ENCODE measurements around the gene CDC42BPA.

Gene CDC42BPA

GRCh38 chr1:227322376-227322775 is 4.1 kb upstream of the CDC42BPA start:
- TF ChIP-seq GATA3 (IDR thresholded peaks at IDR 0.05; ENCODE audit: low read depth, low read length), result no peak
- no peak for TF ChIP-seq GATA2 (IDR thresholded peaks at IDR 0.05; ENCODE audit: low read depth, low read length)

GRCh38 chr1:227321035-227321434 is 2.7 kb upstream of the CDC42BPA start:
- TF ChIP-seq GATA2 (IDR thresholded peaks at IDR 0.05; ENCODE audit: low read depth, low read length), result no peak
- no peak for TF ChIP-seq GATA3 (IDR thresholded peaks at IDR 0.05; ENCODE audit: low read depth, low read length)

- TF ChIP-seq GATA2 (IDR thresholded peaks at IDR 0.05; ENCODE audit: low read depth, low read length), result no peak
- no peak for TF ChIP-seq GATA3 (IDR thresholded peaks at IDR 0.05; ENCODE audit: low read depth, low read length)
These were observed 2.2 kb upstream of the CDC42BPA start for GRCh38 chr1:227320476-227320875.

- TF ChIP-seq GATA3 (IDR thresholded peaks at IDR 0.05; ENCODE audit: low read depth, low read length), result no peak
- TF ChIP-seq GATA2 (IDR thresholded peaks at IDR 0.05; ENCODE audit: low read depth, low read length), result no peak
These were observed 738 bp upstream of the CDC42BPA start for GRCh38 chr1:227318853-227319607.

GRCh38 chr1:227317523-227318015 is 723 bp downstream of the CDC42BPA start:
- TF ChIP-seq GATA2 (IDR thresholded peaks at IDR 0.05; ENCODE audit: low read depth, low read length) (peak; percentile 34; the same call in 1 of the 2 replicates), GATA3 (IDR thresholded peaks at IDR 0.05; ENCODE audit: low read depth, low read length) (no peak)

GRCh38 chr1:227317011-227317451 is 1.3 kb downstream of the CDC42BPA start:
- TF ChIP-seq GATA2 (IDR thresholded peaks at IDR 0.05; ENCODE audit: low read depth, low read length) (no peak), GATA3 (IDR thresholded peaks at IDR 0.05; ENCODE audit: low read depth, low read length) (no peak)

- no peak for TF ChIP-seq GATA2 (IDR thresholded peaks at IDR 0.05; ENCODE audit: low read depth, low read length)
These were observed 1.8 kb downstream of the CDC42BPA start for GRCh38 chr1:227316456-227316855.

- TF ChIP-seq GATA3 (IDR thresholded peaks at IDR 0.05; ENCODE audit: low read depth, low read length), result no peak
- no peak for TF ChIP-seq GATA2 (IDR thresholded peaks at IDR 0.05; ENCODE audit: low read depth, low read length)
These were observed 2.5 kb downstream of the CDC42BPA start for GRCh38 chr1:227315629-227316346.

GRCh38 chr1:227314014-227314848 is 4.1 kb downstream of the CDC42BPA start:
- TF ChIP-seq GATA2 (IDR thresholded peaks at IDR 0.05; ENCODE audit: low read depth, low read length) (no peak), GATA3 (IDR thresholded peaks at IDR 0.05; ENCODE audit: low read depth, low read length) (no peak)

- TF ChIP-seq GATA3 (IDR thresholded peaks at IDR 0.05; ENCODE audit: low read depth, low read length), result no peak
- no peak for TF ChIP-seq GATA2 (IDR thresholded peaks at IDR 0.05; ENCODE audit: low read depth, low read length)
These were observed 5.8 kb downstream of the CDC42BPA start for GRCh38 chr1:227312361-227313025.

- TF ChIP-seq GATA3 (IDR thresholded peaks at IDR 0.05; ENCODE audit: low read depth, low read length), result no peak
- no peak for TF ChIP-seq GATA2 (IDR thresholded peaks at IDR 0.05; ENCODE audit: low read depth, low read length)
These were observed 6.8 kb downstream of the CDC42BPA start for GRCh38 chr1:227311389-227312001.

GRCh38 chr1:227308367-227309336 is 9.6 kb downstream of the CDC42BPA start:
- TF ChIP-seq GATA3 (IDR thresholded peaks at IDR 0.05; ENCODE audit: low read depth, low read length) (no peak), GATA2 (IDR thresholded peaks at IDR 0.05; ENCODE audit: low read depth, low read length) (no peak)

Data from SH-SY5Y (cell line).